Kidney (tissue), 14 donors: ENCODE measurements around the gene BRCA2. TPM values are rescaled to one million over a fixed set of nuclear protein-coding genes. Genes with fewer than 3 reads are reported as not detected.

Experiments
- DNase-seq, 5 donors: peaks; one replicate each; pipeline ENCODE4 v3.0.0-alpha.2; 2013 to 2020
- FAIRE-seq: peaks from 2 replicates; lab custom pipeline; 2012; peaks lifted over from hg19 to GRCh38; lab: Jason Lieb, UNC
- H3K27ac ChIP-seq, 2 donors: one replicate each; pipeline ENCODE4 v1.7.0; 2013; ENCODE audit warnings: low read depth in 2 of 2, low read length in 2 of 2, inconsistent platforms in 1 of 2
- H3K27me3 ChIP-seq: one replicate; pipeline ENCODE4 v1.7.1; 2013; ENCODE audit warnings: low read length, inconsistent platforms; ENCODE audit not compliant: control insufficient read depth, insufficient read depth
- H3K36me3 ChIP-seq, 3 donors: one replicate each; pipeline versions ENCODE4 v1.7.0 to v1.7.1; 2013; ENCODE audit warnings: low read length in 3 of 3, control low read depth in 1 of 3, inconsistent platforms in 1 of 3; ENCODE audit not compliant: insufficient read depth in 3 of 3, control insufficient read depth in 2 of 3
- H3K4me1 ChIP-seq, 3 donors: one replicate each; pipeline versions ENCODE4 v1.7.0 to v1.7.1; 2013; ENCODE audit warnings: low read length in 3 of 3, inconsistent platforms in 1 of 3, low read depth in 1 of 3; ENCODE audit not compliant: control insufficient read depth in 2 of 3, insufficient read depth in 2 of 3
- H3K4me3 ChIP-seq, 3 donors: one replicate each; pipeline versions ENCODE4 v1.7.0 to v1.8.1; 2013; ENCODE audit warnings: low read length in 3 of 3, control low read depth in 1 of 3, inconsistent platforms in 1 of 3
- H3K9ac ChIP-seq, 3 donors: one replicate each; pipeline versions ENCODE4 v1.7.0 to v1.7.1; 2013; ENCODE audit warnings: low read length in 3 of 3, control low read depth in 1 of 3, inconsistent platforms in 1 of 3
- H3K9me3 ChIP-seq, 3 donors: one replicate each; pipeline versions ENCODE4 v1.7.0 to v1.7.1; 2013; ENCODE audit warnings: low read length in 3 of 3, control low read depth in 1 of 3, inconsistent platforms in 1 of 3; ENCODE audit not compliant: control insufficient read depth in 2 of 3, insufficient read depth in 1 of 3
- intact Hi-C: fragments of 100-400 bp; cut with DNase I; formaldehyde crosslinking; loops from one replicate; pipeline ENCODE4 v1.11.1; 2022
- polyA plus RNA-seq: library from polyadenylated mRNA; stranded (reverse); fragments of 350-450 nt; fragmentation: Illumina TruSeq; extraction: RNeasy Lipid Tissue Mini Kit (QIAGEN cat#74804); gene quantifications from one replicate; pipeline ENCODE4 v1.2.3, GENCODE V29; 2014; ENCODE audit warnings: low read depth, low replicate concordance; ENCODE audit not compliant: insufficient read depth
- total RNA-seq: library from RNA; stranded (reverse); fragmentation: NEBNext Ultra II Directional; extraction: Animal tissue kit (Norgen Biotek cat#: 25700); gene quantifications from one replicate; pipeline ENCODE4 v1.2.1, GENCODE V29; 2021
- TF ChIP-seq, protein P1 (sequence below): IDR thresholded peaks from 3 replicates; pipeline ENCODE4 v1.5.1; 2012; ENCODE audit warnings: mild to moderate bottlenecking, moderate library complexity, borderline replicate concordance; ENCODE audit not compliant: insufficient read depth; ENCODE audit errors: extremely low read depth
- donor health status: control.
- donor health status: control.
- donor health status: control.
- donor health status: control.
- donor health status: control.
- donor health status: DM: yes; HTN: yes; CAD: no.
- donor health status: Normal renal cell carcinoma (clear cell type).

Gene BRCA2
- total and polyA plus RNA-seq, 2 donors from 2014 or later = 0.02 to 2.0 TPM

DNA sequence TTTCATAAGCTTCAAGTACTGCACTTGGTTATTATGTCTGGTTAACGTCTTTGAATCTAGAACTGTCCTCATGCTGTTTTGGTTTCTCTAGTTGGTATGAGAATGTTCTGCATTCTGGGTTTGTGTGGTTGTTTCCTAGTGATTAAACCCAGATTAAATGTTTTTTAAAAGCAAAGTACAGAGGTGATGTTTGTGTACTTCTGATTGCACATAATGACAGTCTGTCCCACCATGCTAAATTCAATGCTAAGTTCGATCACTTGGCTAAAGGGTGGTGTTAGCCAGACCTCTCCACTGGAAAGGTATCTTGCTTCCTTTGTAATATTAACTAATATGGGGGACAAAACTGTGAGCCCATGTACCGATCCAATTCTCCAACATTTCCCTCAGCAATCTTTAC, 98.0 kb downstream of the BRCA2 start:
- peaks cover 0 to 11% (median 0%) of the 10 kb centered on the region in 3 donors for H3K4me1 ChIP-seq
- DNase-seq (no peak), FAIRE-seq (no peak)
- H3K27me3 ChIP-seq = no peaks in the 10 kb centered on the region
- TF ChIP-seq, protein P1, sequence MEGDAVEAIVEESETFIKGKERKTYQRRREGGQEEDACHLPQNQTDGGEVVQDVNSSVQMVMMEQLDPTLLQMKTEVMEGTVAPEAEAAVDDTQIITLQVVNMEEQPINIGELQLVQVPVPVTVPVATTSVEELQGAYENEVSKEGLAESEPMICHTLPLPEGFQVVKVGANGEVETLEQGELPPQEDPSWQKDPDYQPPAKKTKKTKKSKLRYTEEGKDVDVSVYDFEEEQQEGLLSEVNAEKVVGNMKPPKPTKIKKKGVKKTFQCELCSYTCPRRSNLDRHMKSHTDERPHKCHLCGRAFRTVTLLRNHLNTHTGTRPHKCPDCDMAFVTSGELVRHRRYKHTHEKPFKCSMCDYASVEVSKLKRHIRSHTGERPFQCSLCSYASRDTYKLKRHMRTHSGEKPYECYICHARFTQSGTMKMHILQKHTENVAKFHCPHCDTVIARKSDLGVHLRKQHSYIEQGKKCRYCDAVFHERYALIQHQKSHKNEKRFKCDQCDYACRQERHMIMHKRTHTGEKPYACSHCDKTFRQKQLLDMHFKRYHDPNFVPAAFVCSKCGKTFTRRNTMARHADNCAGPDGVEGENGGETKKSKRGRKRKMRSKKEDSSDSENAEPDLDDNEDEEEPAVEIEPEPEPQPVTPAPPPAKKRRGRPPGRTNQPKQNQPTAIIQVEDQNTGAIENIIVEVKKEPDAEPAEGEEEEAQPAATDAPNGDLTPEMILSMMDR = no peak
- no peaks in the 10 kb centered on the region for H3K9me3 ChIP-seq
- no peak overlapping the region for H3K27ac ChIP-seq
- no peak overlapping the region for H3K9ac ChIP-seq
- H3K4me3 ChIP-seq = no peak overlapping the region
- H3K36me3 ChIP-seq = no peaks in the 10 kb centered on the region
- intact Hi-C loops = no loop called here

DNA sequence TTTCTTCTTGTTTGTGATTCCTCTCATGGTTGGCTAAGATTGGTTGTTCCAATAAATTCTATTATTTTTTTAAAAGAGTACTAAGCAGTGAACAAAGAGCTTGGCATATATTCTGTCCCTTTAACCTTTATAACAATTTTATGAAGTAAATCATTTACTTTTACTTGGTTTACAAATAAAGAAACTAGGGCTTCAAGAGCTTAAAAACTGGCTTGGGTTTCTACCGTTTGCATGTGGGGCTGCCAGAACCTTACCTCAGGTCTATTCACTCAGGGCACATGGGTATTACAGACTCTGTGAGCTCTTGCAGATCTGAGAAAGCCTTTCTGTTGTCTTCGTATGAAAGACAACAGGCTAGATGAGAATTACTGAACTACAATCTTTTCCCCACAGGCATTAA, 99.3 kb downstream of the BRCA2 start:
- Histone ChIP-seq H3K36me3 (no peaks in the 10 kb centered on the region), H3K4me3 (no peak overlapping the region), H3K9me3 (no peaks in the 10 kb centered on the region), H3K27ac (no peak overlapping the region), H3K4me1 (peaks cover 0 to 5% (median 0%) of the 10 kb centered on the region in 3 donors), H3K27me3 (no peaks in the 10 kb centered on the region), H3K9ac (no peak overlapping the region)
- intact Hi-C loops = no loop called here
- DNase-seq (no peak), FAIRE-seq (no peak)
- TF ChIP-seq, protein P1 = no peak

DNA sequence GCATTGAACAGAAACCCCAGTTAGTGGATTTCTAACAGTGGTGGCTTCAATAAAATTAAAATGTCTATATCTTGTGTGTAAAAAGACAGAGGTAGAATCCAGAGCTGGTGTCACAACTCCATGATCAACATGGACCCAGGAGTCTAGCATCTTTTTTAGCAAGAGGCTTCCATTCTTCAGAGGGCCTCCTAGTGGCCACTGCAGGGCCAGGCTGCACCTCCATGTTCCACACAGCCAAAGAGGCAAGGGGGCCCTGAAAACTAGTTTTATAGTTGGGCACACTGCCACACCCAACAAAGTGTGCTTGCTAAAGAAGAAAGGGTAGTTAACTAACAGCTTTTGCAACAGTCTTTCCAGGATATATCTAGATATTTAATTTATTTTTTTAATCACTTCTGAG, 99.7 kb downstream of the BRCA2 start:
- Histone ChIP-seq H3K9me3 (no peaks in the 10 kb centered on the region), H3K4me1 (peaks cover 0 to 4% (median 0%) of the 10 kb centered on the region in 3 donors), H3K36me3 (no peaks in the 10 kb centered on the region), H3K9ac (no peak overlapping the region), H3K27me3 (no peaks in the 10 kb centered on the region), H3K27ac (no peak overlapping the region), H3K4me3 (no peak overlapping the region)
- FAIRE-seq = no peak
- intact Hi-C loops = no loop called here
- no peak for DNase-seq
- TF ChIP-seq, protein P1 = no peak

DNA sequence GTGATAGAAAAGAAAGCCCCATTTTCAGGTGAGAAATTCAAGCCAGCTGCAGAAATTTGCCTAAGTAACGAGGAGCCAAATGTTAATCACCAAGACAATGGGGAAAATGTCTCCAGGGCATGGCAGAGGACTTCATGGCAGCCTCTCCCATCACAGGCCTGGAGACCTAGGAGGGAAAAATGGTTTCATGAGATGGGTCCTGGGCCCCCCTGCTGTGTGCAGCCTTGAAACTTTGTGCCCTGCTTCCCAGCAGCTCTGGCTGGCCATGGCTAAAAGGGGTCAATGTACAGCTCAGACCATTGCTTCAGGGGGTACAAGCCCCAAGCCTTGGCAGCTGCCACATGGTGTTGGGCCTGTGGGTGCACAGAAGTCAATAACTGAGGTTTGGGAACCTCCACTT, 102.7 kb downstream of the BRCA2 start:
- FAIRE-seq = no peak
- TF ChIP-seq, protein P1 = no peak

More for the DNA sequence above, 102.7 kb downstream of the BRCA2 start:
- H3K9me3 ChIP-seq = no peaks in the 10 kb centered on the region
- no peak for DNase-seq
- H3K9ac ChIP-seq = no peak overlapping the region
- intact Hi-C loops = no loop called here
- H3K27me3 ChIP-seq = no peaks in the 10 kb centered on the region
- H3K4me3 ChIP-seq = no peak overlapping the region
- peaks cover 0 to 4% (median 0%) of the 10 kb centered on the region in 3 donors for H3K4me1 ChIP-seq
- no peaks in the 10 kb centered on the region for H3K36me3 ChIP-seq
- no peak overlapping the region for H3K27ac ChIP-seq
